Astrocyte of the spinal cord (primary cell): Measurements from ENCODE around the gene FNDC11.
"Not testable (repeated sequence)": the region's sequence is repeated elsewhere in the genome, so short reads cannot be mapped to it uniquely, and the experiment has no call there.

Experiments
- DNase-seq: peaks from one replicate; pipeline ENCODE4 v3.0.0; 2011; ENCODE audit warnings: low read depth, low spot score
- H3K4me3 ChIP-seq: 2 replicates; pipeline ENCODE4 v1.5.1; 2011; ENCODE audit warnings: low read depth, mild to moderate bottlenecking, low read length, moderate library complexity
- in situ Hi-C: cut with HindIII; loops from 2 replicates; pipeline ENCODE4 v1.10.0; 2017; ENCODE audit warnings: low sequenced_read_pairs
- TF ChIP-seq, protein P1 (sequence below): IDR thresholded peaks from 2 replicates; pipeline ENCODE4 v1.5.1; 2012; ENCODE audit warnings: low read depth, mild to moderate bottlenecking, low read length, inconsistent platforms

The FNDC11 gene

DNA sequence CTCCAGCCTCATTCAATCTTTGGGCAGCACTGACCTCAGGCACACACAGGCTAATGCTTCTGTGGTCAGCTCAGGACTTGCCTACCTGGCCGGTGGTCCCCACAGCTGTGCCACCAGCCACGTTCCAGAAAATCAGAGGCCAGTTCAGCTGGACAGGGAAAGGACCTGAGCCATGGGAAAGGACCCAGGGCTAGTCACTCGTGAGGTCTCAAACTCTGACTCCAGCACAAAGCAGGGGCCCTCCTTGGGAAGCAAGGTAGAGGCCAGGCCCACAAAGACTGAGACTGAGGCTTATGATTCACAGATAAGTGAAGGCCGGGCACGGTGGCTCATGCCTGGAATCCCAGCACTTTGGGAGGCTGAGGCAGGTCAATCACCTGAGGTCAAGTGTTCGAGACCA, 42.5 kb downstream of the FNDC11 start:
- DNase-seq: no peak
- TF ChIP-seq, protein P1, sequence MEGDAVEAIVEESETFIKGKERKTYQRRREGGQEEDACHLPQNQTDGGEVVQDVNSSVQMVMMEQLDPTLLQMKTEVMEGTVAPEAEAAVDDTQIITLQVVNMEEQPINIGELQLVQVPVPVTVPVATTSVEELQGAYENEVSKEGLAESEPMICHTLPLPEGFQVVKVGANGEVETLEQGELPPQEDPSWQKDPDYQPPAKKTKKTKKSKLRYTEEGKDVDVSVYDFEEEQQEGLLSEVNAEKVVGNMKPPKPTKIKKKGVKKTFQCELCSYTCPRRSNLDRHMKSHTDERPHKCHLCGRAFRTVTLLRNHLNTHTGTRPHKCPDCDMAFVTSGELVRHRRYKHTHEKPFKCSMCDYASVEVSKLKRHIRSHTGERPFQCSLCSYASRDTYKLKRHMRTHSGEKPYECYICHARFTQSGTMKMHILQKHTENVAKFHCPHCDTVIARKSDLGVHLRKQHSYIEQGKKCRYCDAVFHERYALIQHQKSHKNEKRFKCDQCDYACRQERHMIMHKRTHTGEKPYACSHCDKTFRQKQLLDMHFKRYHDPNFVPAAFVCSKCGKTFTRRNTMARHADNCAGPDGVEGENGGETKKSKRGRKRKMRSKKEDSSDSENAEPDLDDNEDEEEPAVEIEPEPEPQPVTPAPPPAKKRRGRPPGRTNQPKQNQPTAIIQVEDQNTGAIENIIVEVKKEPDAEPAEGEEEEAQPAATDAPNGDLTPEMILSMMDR: no peak
- in situ Hi-C loops: no loop called here
- H3K4me3 ChIP-seq: no peak overlapping the region

DNA sequence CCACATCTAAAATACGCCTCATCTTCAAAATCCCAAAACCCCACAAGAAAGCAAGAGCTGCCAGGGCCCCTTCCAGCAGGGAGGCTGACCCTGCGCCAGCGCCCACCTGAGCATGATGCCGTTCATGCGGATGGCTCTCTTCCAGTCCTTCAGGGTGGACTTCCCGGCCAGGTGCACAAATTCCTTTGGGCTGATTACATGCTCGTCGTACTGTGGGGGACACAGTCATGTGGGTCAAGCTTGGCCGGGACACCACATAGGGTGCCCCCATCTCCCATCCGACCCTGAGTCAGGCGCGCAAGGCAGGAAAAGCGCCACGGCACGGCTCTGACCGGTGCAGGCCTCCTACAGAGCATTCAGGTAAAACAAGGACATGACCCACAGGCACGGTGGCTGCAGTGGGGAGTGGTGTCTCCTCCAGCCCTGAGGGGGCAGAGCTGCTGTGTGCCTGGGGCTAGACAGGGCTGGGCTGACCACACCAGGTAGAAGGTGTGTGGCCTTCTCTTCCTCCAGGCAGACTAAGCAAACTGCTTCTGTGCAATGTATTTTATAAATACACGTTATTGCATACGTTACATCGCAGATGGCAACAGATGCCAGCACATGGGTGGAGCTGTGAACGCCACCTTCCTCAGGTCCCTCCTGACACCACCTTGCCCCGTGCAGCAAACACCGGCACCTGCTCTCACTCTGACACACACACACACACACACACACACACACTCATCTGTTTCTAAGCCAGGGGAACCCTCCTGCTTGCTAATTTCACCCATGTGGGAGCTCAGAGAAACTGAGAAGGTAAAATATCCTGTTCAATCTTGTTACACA, 43.9 kb downstream of the FNDC11 start:
- no peak for DNase-seq
- no peak overlapping the region for H3K4me3 ChIP-seq
- TF ChIP-seq, protein P1: no peak
- in situ Hi-C loops: no loop called here

DNA sequence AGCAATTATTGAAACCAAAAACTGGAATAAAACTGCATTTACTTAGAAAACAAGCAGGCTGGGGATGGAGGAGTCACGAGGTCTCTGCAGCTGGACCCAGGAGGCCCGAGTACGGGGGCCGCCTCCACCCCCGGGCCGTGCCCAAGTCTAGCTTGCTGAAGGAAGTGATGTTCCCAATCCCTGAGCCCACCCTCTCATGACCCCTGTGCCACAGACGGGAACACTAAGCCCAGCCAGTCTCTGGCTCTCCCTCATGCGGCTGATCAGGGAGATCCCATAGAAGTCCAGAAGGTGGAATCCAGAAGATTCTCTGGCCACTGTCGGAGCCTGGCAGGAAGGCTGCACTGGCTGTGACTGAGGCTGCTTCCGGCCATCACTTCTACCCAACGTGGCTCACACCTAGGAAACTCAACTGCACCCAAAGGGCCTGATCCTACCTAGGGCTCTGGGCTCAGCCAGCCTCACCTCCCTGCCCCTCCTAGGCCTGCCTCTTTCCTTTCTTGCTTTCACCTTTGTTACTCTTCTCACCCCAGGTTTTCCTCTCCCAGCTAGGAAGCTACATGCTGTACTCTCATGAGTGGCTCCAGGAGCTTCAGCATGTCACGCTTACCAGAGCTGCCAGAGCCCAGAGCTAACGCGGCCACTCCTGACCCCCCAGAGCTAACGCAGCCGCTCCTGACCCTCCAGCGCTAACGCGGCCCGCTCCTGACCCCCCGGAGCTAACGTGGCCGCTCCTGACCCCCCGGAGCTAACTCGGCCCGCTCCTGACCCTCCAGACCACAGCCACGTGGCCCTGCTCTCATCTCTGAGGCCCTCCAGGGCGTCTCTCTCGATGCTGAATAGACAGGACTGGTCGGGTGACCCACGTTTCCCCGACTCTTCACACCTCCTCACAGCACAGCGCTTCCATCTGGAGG, 44.8 kb downstream of the FNDC11 start:
- in situ Hi-C loops: no loop called here
- no peak for DNase-seq
- no peak overlapping the region for H3K4me3 ChIP-seq
- TF ChIP-seq, protein P1: no peak

DNA sequence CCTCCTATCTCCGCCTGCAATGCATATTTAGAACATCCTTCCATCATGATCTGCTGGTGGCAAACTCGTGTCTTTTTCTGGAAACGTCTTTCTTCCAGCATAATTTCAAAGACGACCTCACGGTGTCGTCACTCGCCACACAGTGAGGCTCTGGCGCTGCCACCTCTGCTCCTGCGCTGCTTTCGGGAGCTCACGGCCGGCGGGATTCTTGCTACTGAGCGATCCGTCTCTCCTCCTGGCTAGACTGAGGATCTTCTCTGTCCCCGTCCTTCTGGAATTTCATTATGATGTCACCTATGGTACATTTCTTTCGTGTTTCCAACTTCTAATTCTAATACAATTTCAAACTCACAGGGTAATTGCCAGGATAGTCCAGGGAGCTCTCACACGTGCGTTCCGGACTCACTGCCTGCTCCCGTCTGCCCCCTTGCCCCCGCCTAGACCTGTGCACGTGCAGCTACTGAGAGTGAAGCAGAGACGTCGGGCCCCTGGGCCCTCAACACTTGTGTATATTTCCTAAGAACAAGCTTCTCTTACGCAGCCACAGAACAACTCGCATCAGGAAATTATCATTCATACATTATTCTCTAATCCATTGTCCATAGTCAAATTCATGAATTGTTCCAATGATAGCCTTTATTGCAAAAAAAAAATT, 45.6 kb downstream of the FNDC11 start:
- TF ChIP-seq, protein P1: no peak
- in situ Hi-C loops: no loop called here
- no peak for DNase-seq
- no peak overlapping the region for H3K4me3 ChIP-seq

DNA sequence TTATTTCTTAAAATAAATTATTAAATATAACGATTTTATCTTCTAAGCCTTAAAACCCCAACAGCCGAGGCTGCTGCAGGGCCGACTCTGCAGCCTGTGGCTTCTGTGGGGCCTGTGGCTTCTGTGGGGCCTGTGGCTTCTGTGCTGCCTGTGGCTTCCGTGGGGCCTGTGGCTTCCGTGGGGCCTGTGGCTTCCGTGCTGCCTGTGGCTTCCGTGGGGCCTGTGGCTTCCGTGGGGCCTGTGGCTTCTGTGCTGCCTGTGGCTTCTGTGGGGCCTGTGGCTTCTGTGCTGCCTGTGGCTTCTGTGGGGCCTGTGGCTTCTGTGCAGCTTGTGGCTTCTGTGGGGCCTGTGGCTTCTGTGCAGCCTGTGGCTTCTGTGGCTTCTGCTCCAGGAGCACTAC, 47.7 kb downstream of the FNDC11 start:
- in situ Hi-C loops, H3K4me3 ChIP-seq, DNase-seq: not testable (repeated sequence)

DNA sequence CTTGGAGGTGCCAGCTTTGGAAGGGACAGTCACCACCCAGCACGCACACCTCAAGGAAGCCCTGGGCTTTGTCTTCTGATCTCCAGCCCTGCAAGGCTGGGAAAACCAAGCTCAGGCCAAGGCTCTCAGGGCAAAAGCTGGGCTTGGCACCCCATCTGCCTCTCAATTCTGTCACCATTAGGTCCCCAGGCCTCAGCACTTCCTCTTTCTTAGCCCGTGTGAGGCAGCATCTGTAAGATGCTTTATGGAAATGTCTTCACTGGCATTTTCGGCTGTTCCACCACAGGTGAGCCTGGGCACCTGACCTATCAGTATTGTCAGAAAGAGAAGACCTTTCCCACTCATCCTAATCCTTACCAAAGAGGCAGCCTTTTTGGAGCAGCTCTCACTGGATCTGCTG, 48.4 kb downstream of the FNDC11 start:
- no peak for DNase-seq
- no peak overlapping the region for H3K4me3 ChIP-seq
- in situ Hi-C loops: no loop called here
- TF ChIP-seq, protein P1: no peak
